GM12874 (cell line): ENCODE results near the gene SMARCD3.

Experiments used
- CTCF ChIP-seq: IDR thresholded peaks from 2 replicates; pipeline ENCODE4 v1.5.1; 2011; ENCODE audit warnings: low read depth, mild to moderate bottlenecking, control low read depth, low read length, moderate library complexity; ENCODE audit not compliant: insufficient read depth

Gene SMARCD3

DNA sequence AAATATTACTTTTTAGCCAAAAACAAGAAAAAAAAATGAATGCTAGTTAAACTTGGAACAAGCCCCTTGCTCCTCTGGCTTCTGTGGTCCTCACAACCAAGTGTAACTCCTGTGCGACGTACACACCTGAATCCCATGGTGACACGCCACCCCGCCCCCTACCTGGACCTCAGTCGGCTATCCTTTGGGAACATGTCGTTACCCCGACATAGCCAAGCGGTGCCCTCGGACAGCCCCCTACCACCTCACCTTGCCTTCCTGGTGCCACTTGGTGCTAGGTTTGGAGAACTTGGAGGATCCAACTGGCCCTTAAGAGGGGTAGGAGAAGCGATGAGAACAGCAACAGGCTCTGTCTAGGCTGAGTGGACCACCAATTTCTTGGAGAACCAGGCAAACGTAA, 12.0 kb upstream of the SMARCD3 start:
- no peak for TF ChIP-seq CTCF

- TF ChIP-seq CTCF = no peak
These were observed 9.5 kb upstream of the SMARCD3 start for GRCh38 chr7:151257990-151258389.

DNA sequence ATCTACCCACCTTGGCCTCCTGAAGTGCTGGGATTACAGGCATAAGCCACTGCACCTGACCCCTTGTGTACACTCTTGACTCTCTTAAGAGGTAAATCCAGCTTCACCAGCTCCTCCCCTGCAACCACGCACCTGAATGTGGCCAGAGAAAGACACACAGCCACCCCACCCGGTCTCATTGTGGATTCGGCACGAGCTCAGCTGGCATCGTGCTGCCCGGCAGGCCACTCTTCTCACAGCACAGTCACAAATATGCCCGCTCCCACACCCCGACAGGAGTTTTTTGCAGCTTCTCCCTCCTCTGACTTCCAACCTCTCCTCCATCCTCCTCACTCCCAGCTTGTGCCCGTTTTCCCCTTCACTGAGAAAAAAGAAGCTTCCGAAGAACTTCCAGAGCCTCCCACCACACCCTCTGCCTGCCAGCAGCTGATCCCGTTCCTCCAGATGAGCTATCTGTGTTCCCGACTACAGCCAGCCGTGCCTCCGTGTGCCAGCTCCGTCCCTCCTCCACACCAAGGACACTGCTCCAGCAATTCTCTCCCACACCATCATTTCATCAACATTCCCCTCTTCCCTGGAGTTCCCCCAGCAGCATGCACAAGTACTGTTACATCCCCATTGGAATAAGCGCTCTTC, 8.0 kb upstream of the SMARCD3 start:
- TF ChIP-seq CTCF = no peak

DNA sequence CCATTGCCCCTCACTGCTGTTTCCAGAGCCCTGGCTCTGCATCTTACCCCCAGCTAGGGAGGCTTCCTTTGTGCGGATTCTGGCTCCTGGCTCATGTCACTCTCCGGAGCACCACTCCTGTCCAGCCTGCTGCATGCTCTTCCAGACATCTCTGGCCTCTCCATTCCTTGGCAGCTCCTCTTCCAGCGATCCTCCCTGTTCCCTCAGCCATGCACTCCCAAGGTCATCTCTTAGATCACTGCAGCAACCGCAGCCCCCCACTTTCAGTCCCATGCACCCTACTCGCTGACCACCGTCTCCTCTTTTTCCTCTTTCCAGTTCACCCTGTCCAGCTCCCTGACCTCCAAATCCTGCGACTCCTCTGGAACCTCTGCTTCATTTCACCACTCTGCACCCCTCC, 6.9 kb upstream of the SMARCD3 start:
- TF ChIP-seq CTCF = no peak

- no peak for TF ChIP-seq CTCF
These were observed 6.4 kb upstream of the SMARCD3 start for GRCh38 chr7:151254851-151255250.

GRCh38 chr7:151254316-151254715, 5.8 kb upstream of the SMARCD3 start:
- no peak for TF ChIP-seq CTCF

DNA sequence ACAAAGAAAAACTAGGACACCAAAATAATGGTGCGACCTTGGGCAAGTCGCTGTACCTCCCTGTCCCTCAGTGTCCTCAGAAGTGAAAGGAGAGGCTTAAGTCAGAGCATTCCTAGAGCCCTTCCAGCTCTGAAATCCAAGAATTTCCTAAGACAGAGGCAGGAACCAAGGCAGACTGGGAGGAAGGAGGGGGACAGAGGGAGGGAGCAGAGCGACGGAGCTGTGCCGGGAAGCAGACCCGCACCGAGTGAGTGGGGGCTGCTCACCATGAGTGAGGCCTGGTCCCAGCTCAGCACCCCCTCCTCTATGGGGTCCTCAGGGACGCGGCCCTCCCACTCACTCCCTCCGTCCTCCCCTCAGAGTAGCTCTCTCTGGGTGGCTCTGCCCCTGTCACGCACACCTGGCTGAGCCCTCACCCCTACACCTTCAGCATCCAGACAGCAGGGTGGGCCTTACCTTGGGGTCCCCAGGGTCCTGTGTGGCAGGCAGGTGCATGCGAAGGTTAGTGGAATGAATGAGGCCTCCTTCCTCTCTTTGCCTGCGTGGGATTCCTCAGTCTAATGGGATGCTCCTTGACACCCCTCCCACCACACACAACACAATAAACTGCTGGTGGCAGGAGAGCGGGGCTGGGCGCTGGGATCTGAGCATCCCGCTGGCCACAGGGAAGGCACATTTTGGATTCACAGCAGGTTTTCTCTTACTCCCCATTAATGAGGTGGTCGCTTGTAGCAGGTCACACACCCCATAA, 4.6 kb upstream of the SMARCD3 start:
- TF ChIP-seq CTCF = no peak

- no peak for TF ChIP-seq CTCF
These were observed 4.0 kb upstream of the SMARCD3 start for GRCh38 chr7:151252561-151252835.
